NCI-H446 (cell line): Measurements from ENCODE around the gene UBA1.

ENCODE experiments used
- DNase-seq, 2 experiments: peaks; one replicate each; lab custom pipeline; 2025; lab: John Stamatoyannopoulos, UW

The UBA1 gene

DNA sequence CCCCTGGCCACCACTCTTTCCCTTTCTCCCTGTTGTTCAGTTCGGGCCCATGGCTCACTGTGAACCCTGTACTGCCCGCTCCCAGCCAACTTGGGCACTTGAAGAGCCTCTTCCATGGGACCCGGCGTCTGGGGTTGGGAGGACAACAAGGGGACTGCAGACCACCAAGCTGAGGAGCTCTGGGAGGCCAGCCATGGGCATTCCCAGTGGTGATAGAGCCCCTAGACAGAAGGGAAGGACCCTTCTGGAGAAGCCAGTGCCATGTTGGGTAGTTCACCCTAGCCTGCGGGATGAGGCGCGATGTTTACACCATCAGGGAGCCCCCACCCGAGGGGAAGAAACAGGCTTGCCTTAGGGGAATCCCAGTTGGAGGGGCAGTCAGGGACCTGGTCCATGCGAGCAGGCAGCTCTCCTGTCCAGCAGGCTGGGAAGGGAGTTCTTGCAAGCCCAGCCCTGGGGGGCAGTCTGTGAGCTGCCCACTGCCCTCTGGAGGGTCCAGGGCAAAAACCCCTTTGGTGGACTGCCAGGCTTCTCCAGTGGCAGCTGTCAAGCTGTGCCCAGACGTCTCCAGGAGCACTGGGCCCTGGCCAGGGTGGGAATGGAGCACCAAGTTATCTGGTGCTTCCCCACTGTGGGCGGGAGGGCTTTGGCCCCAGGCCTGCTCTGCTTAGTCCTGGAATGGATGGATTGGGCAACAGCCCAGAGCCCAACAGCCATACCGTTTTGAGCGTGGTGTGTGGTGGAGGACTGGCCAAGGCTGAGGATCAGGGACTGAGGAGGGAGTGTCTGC lies 23.7 kb upstream of the UBA1 start:
- DNase-seq: peak in 1 of 2 experiments; percentile 23

DNA sequence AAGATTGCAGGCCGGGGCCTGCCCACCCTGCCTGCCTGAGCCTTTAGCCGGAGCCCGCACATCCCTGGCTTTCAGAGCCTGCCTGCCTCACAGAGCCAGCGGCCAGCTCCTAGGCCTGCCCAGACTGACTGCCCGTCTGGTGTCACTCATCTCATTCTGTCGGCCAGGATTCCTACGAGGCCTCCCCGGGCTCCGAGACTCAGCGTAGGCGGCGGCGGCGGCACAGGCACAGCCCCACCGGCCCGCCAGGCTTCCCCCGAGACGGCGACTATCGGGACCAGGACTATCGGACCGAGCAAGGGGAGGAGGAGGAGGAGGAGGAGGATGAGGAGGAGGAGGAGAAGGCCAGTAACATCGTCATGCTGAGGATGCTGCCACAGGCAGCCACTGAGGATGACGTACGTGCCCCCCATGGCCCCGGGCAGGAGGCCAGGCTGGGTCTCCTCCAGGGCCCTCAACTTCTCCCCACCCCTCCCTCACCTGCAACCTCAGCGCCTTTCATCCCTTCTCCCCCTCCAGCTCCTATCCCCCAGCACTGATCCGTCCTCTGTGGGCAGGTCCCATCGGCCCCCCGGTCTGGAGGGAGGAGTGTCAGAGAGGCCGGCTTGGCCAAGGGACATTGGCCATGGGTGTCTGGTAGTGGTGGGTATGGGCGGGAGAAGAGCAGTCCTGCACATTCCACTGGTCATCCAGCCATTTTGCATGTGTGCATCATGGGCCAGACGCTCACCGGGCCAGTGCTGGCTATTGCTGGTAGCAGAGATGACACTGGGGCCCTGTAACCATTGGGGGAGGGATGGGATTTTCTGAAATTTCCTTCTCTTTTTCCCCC lies 22.6 kb upstream of the UBA1 start:
- no peak for DNase-seq

DNA sequence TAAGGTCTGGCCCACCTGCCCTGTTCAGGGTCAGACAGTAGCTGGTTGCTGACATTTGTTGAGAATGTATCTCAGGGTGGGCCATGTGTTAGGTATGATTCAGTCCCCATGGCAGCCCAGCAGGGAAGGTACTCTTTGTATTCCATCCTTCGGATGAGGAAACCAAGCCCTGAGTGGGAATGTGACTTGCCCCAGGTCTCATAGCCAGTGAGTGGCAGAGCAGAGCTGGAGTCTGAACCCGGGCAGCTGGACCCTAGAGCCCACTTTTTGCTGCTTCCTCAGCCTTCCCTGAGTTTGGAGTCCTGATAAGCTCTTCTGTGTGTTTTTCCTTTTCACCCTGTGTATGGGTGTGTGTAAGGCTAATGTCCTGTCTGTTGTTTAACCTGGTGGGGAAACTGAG lies 21.6 kb upstream of the UBA1 start:
- no peak for DNase-seq

DNA sequence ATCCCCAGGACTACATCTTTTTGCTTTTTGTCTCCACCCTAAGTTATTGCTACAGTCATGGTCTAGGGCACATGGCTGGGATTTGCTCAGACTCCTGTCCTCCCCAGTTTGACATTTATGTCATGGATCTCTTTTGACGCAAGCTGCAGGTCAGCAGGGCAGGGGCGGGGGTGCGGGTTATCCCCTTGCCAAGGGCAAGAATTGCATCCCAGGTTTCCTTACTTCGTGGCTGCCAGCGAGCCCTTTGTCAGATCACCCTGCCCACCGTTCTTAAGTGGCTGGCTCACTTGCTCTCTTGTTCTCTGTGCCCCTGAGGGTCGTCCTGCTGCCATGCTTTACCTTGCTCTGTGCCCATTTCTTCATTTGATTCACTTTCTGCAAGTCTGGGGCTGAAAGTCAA lies 21.1 kb upstream of the UBA1 start:
- DNase-seq: no peak

DNA sequence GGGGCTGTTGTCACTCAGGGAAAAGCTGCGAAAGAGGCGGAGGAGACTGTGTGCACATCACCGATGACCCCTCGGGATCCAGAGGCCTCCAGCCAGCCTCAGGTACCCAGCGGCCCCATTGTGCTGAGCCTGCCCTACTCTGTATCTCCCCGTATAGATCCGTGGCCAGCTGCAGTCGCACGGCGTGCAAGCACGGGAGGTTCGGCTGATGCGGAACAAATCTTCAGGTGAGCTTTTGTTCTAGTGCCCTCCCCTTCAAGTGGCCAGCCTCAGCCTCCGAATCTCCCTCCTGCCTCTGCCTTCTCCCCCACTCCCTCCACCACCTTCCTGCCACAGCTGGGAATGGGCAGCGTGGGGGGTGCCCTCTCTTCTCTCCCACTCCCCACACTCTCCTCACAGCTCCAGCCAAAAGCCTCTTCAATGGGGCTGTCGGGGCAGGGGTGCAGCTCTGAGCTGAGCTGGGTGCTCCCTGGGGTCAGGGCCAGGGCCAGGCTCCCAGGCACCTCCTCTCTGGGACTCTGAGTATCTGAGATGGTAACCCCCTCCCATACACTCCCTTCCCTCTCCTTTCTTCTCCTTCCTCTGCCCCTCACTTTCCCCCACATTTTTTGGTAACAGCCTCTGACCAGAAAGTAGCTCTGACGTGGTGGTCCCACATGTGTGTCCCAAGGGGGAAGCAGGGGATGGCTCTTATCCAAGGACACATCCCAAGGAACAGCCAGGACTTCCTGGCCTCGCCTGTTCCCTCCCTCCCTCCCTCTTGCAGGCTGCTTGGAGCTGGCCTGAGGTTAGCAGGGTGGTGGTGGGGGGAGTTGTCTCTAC lies 20.4 kb upstream of the UBA1 start:
- no peak for DNase-seq

DNA sequence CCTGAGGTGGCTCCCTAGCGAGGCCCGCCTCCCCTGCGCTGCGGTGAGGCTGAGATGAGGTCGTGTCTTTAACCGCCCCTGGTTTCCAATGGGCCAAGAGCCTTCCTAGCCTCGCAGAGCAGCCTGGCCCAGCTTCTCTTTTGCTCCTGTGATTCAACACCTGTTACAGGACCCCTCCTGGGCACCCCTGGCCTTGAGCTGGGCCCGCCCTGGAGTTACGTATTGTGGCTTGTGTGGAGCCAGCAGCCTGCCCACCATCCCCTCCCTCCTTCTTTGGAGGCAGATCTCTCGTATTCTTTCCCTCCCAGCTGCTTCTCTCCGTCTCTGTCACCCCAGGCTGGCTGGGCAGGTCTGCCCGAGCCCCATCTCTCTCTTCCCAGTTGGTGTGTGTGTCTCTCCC lies 19.3 kb upstream of the UBA1 start:
- DNase-seq: no peak

DNA sequence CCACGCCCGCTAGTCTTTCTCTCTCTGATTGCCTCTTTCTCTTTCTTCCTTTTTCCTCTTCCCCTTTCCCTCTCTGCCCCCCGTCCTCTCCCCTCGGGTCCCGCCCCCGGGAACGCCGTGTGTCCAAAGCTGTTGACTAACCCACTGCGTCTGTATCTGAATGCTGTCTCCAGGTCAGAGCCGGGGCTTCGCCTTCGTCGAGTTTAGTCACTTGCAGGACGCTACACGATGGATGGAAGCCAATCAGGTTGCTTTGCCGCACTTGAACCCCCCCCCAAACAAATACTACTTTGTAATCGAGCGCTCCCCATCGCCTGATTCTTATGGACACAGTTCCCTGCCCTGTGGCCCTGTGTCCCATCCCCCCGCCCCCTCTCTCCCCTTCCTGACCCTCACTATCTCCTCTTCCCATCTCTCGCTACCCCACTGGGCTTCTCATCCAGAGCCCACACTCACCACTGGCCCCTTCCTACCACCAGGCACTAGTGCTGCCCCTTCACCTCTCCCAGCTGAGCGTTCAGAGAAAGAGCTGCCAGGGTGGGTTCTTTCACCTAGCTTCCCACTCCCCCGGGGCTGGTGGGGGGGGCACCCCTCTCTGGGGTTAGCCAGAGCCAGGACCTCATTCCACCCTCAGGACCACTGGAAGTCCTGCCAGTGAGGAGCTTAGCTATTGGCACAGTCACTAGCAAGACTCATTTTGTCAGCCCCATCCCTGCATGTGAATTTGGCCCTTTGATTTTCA lies 18.6 kb upstream of the UBA1 start:
- no peak for DNase-seq

DNA sequence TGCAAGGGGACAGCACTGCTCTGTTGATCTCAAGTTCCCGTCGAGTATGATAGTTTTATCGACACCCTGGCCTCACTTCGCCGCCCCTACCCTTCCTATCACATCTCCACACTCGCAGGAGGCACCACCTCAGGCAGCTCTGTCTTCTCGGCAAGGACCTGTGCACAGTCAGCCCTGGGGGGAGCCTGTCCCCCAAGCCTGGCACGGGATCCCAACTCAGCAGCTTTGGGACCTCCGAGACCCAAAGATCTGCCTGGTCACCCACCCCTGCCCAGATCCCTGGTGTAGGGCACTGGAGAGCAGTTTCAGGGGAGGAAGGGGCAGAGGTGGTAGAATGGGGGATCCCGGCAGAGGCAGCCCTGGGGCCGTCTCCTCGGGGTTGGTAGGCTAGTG lies 18.0 kb upstream of the UBA1 start:
- DNase-seq: no peak

DNA sequence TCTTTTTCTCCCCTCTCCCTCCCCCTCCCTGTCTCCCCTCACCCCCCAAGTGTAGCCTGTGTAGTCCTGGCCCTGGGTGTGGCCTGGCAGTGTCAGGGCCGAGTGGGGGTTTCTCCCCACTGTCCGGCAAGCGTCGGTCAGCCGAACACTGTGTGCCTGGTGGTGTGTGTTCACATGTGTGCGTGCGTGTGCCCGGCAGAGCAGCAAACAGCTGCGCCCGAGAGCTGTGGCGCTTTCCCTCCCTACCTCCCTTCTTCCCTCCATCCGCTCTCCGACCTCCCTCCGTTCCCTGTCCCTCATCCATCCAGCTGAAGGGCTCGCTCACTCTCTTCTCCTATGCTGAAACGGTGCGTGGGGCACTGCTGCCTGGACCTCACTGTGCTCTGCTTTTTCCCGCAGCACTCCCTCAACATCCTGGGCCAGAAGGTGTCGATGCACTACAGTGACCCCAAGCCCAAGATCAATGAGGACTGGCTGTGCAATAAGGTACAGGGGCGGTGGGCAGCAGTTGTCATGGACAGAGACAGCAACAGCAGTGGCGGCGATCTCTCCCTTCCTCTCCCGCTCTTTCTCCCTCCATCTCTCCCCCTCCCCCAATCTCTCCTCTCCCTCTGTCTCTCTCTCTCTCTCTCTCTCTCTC lies 17.4 kb upstream of the UBA1 start:
- no peak for DNase-seq

DNA sequence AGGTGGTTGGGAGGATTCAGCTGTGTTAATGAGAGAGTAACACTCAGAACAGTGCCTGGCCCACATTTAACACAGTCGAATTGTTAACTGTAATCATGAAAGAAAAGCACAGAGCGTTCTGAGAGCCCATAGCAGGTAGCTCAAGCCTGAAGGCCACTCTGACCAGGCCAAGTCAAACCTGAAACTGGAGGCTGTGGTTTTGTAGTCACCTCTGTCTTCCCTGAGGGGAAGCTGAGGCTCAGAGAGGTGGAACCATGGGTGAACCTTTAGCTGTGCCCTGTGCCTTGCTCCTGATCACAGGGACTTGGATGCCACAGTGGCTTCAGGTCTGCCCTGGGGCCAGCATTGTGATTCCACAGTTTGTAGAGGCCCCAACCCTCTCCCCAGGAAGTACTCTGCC lies 16.6 kb upstream of the UBA1 start:
- DNase-seq: no peak

DNA sequence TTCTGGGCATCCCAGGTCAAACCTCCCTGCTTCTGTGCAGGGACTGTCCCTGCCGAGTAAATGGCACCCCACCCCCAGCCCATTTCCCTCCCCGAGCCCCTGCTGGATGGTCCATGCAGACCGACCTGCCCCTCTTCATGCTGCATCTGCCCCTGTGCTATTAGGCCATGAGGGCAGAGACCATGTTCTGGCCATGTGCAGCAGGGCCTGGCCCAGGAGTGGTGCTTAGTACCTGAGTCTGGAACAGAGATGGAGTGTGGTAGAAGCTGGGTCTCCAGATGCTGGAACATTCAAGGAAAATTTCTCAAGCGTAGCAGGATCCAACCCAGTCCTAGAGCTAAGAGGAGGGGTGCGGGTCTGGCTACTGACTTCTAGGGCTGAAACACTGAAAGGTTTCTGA lies 15.3 kb upstream of the UBA1 start:
- DNase-seq: no peak

DNA sequence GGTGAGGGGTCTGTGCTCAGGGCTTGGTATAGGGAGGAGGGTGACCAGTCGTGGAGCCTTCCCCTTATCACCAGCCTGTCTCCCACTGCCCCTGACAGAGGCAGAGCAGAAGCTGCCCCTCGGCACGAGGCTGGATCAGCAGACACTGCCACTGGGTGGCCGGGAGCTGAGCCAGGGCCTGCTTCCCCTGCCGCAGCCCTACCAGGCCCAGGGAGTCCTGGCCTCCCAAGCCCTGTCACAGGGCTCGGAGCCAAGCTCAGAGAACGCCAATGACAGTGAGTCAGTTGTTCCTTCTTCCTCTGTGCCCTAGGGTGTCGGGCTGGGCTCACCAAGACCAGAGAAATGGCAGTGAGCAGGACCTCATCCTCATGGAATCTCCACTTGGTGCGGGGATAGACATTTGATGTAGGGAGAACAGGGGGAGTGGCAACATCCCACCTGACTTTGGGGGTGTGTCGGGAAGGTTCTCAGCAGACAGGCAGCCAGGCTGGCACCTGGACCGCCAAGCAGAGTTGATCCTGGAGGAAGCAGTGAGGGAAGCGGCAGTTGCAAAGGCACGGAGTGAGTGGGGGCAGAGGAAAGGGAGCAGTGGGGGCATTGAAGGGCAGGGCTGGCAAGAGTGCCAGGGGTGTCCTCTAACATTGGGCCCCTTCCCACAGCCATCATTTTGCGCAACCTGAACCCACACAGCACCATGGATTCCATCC lies 14.3 kb upstream of the UBA1 start:
- DNase-seq: no peak

DNA sequence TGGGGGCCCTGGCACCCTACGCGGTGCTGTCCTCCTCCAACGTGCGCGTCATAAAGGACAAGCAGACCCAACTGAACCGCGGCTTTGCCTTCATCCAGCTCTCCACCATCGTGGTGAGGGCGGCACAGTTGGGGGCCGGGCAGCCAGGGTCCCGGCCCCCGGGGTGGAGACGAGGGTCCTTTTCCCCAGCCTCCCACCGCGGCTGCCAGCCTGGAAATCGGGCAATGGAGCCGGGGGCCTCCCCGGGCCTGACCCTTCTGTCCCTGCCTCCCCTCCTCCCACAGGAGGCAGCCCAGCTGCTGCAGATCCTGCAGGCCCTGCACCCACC lies 13.7 kb upstream of the UBA1 start:
- no peak for DNase-seq

DNA sequence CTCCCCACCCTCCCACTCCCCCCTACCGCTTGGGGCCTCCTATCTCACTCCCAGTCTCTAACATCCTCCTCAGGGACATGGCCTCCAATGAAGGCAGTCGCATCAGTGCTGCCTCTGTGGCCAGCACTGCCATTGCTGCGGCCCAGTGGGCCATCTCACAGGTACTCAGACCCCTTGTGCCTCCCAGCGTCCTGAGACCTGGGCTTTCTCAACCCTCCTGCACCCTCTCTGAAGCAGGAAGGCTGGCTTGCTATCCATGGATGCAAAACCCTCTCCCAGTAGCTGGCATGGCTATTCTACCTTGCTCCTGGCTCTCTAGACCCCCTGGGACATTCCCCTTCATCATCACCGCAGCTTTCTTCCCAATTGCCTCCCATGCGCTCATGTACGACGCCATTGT lies 13.3 kb upstream of the UBA1 start:
- DNase-seq: no peak

DNA sequence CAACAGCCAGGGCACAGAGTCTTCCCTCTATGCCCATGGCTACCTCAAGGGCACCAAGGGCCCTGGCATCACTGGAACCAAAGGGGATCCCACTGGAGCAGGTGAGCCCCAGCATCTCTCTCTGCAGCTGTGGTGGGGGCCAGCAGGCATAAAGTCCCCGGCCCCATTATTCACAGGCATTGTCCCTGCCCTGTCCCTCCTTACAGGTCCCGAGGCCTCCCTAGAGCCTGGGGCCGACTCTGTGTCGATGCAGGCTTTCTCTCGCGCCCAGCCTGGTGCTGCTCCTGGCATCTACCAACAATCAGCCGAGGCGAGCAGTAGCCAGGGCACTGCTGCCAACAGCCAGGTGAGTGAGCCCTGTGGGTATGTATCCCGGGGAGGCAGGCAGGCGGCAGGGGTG lies 12.3 kb upstream of the UBA1 start:
- no peak for DNase-seq

DNA sequence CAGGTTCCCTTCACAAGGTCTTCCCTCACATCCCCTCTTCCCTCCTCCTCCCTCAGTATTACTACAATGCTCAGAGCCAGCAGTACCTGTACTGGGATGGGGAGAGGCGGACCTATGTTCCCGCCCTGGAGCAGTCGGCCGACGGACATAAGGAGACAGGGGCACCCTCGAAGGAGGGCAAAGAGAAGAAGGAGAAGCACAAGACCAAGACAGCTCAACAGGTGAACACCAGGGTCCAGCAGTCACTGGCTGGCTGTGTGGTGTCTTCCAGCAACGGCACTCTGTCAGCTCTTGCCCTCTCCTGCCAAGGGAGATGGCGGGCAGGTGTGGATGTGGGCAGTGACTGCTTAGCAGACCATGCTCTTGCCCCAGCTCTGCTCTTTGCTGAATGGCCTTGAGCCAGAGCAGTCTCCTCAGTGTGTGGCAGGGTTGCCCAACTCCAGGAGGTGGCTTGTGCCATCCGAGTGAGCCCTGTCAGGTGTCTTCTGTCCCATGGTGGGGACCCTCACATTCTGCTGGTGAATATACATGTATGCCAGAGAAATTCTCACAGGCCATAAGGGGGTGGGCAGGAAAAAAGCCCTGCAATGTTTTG lies 11.4 kb upstream of the UBA1 start:
- no peak for DNase-seq

DNA sequence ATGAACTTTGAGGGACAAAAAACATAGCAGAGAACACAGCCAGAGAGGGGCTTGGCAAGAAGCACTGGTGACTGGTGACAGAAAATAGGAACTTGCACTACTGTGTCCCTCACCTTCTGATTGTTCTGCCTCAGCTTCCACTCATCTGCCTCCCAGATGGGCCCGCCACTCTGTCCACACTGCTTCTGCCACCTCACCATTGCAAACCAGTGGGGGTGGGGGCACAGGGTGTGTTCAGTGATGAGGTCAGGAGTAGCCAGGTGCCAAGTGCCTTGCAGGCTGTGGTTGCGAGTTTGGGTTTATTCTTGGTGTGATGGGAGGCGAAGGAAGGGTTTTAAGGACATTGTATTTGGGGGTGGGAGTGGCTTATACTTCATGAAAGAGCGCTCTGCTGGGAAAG lies 9.1 kb upstream of the UBA1 start:
- DNase-seq: no peak

DNA sequence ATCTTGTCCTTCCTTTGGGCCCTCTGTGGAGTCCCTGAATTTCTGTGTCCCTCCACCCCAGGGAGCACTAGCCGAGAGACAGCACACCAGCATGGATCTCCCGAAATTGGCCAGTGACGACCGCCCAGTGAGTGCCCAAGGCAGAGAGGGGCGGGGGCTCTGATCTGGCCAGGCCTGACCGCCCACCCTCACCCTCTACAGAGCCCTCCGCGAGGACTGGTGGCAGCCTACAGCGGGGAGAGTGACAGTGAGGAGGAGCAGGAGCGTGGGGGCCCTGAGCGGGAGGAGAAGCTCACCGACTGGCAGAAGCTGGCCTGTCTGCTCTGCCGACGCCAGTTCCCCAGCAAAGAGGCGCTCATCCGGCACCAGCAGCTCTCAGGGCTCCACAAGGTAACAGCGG lies 8.4 kb upstream of the UBA1 start:
- no peak for DNase-seq

DNA sequence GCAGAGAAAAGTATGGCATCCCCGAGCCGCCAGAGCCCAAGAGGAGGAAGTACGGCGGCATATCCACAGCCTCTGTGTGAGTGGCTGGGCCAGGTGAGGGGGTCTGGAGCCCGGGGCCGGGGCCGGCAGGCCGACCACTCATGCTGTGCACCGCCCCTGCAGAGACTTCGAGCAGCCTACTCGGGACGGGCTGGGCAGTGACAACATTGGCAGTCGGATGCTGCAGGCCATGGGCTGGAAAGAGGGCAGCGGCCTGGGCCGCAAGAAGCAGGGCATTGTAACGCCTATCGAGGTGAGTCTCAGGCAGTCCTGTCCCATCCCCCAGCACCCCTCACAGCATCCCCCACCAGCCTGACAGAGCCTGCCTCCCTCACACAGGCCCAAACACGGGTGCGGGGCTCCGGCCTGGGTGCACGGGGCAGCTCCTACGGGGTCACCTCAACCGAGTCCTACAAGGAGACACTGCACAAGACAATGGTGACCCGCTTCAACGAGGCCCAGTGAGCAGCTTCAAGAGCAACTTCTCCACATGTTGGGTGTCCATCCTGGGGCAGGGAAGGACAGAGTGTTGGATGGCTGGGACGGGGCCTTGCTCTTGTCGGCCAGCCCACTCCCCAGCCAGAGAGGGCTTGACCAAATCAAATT lies 7.4 kb upstream of the UBA1 start:
- DNase-seq: no peak

DNA sequence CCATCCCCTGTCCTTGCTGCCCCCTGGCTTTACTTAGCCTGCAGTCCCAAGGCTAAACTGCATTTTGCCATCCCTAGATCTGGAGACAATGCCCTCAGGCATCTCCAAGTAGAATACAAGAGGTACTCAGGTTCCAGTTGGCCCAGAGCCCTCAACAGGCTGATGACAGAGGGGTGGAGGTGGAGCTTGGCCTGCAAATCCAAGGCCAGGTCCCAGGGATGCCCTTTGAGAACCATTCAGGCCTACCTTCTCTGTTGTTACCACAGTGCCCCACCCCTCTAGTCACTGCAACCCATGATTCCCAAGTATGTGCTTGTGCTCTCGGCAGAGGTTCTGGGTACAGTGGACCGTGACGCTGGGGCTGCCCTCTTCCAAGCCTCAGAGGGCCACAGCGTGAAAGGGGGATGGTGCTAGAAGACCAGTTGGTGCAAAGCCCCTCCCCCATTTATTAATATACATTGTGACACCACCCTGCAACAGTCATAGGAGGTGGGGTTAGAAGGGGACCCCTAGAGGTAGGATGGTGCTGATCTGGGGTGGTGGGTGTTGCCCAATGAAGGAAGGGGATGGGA lies 6.4 kb upstream of the UBA1 start:
- DNase-seq: no peak
